Middle frontal gyrus (tissue), 1 donor: ENCODE data around the gene CYP24A1.

Experiments used
- DNase-seq: peaks from one replicate; pipeline ENCODE4 v3.0.0-alpha.2; 2015; ENCODE audit warnings: low spot score; ENCODE audit errors: extremely low spot score

Gene CYP24A1

GRCh38 chr20:54174457-54175175 is 830 bp upstream of the CYP24A1 start:
- DNase-seq, result no peak

- DNase-seq, result no peak
Observed at GRCh38 chr20:54172856-54173652, 732 bp downstream of the CYP24A1 start.

DNA sequence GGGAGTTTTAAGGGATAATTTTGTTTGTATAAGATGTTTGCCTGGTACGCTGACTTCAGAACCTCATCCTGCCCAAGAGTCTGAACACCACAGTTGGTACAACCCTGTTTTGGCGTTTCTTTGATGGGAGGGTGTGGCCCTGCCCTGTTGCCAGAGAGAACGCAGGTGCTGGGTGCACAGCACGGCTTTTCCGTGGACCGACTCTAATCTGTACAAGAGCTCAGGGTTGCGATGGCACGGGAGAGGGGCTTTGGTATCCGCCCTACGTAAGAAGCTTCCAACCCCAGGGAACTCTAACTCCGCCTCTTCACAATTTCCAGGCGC is 1.3 kb downstream of the CYP24A1 start:
- no peak for DNase-seq

DNA sequence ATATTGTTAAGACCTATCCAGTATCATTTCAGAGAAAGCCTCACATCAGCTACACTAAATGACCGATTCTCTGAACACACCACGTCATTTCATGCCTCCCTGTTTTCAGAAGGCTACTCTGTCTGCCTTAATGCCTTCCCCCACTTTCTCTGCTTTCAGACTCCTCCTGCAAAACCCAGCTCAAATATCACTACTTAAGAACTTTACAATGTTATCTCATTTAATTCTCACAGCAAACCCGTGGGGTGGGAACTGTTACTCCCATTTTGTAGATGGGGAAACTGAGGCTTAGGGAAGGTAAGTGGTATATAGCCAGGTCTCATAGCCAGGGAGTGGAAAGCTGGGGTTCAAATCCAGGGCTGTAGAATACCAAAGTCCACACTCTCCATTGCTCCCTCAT is 2.8 kb downstream of the CYP24A1 start:
- no peak for DNase-seq

DNA sequence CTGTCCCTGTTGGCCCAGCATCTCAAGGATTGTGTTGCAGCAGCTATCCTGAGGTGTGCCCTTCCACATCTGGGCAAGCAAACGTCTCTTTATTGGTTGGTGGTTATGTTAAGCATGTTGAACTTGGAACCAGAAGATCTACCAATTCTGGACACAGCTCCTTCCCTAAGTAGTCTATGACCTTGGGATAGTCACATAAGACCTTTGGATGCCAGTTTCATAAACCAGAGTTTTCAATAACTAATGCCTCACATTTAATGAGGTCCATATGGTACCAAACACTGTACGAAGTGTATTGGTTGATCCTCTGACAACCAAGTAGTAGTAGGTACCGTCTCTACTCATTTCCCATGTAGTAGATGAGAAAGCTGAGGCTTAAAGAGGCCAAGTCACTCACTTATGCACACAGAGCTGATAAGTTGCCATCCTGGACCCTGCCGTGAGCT is 3.7 kb downstream of the CYP24A1 start:
- no peak for DNase-seq

GRCh38 chr20:54168961-54169862 is 4.6 kb downstream of the CYP24A1 start:
- DNase-seq, result no peak

DNA sequence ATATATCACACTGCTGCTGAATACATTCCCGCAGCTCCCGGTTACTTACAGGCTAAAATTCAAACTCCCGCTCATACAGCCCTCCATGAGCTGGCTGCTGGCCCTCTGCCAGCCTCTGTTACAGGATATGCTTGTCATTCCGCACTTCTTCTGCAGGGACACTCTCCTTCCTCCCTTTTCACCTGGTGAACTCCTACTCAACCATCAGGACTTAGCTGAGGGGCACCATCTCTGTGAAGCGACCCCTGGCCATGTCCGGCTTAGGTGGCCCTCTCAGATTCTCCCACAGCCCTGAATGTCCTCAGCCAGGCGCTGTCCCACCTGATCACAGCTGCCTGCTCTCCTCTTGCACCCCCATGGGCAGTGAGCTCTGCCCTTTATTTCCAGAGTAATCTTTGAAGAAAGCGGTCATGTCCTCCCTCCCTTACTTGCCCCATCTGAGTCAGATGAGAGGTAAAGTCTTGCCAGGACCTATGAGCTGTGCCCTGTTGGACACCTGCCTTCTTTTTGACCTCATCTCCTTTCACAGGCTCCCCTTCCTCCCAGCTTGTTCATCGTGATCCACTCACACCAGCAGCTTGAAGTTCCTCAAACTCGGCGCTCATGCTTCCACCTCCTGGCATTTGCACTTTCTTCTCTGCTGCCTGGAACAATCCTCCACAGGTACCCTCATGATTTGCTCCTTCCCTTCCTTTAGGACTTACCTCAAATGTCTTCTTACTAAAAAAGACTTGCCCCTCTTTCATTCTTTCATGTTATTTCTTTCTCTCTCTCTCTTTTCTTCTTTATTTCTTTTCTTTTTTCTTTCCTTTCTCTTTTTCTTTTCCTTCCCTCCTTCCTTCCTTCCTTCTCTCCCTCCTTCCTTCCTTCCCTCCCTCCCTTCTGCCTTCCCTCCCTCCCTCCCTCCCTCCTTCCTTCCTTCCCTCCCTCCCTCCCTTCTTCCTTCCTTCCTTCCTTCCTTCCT is 5.6 kb downstream of the CYP24A1 start:
- DNase-seq, result no peak

DNA sequence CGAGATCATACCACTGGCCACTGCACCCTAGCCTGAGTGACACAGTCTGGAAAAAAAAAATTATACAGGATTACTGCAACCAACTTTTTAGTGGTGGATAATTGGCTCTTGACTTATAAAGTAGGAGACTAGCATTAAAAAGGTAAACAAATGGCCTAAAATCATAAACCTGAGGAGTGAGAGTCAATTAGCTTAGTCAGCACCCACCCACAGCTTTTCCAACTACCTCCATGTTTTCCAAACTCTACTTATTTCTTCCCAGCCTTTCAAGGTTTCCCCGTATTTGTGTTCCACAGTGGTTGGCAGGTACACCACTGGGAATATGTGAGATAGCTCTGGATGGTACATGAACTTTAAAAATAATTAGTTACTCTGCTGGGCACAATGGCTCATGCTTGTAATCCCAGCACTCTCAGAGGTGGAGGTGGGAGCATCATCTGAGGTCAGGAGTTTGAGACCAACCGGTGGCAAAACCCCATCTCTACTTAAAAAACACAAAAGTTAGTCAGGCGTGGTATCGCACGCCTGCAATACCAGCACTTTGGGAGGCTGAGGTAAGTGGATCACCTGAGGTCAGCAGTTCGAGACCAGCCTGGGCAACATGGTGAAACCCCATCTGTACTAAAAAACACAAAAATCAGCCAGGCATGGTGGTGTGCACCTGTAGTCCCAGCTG is 6.7 kb downstream of the CYP24A1 start:
- no peak for DNase-seq

GRCh38 chr20:54165803-54166202 is 8.0 kb downstream of the CYP24A1 start:
- no peak for DNase-seq

- no peak for DNase-seq
Observed at GRCh38 chr20:54165014-54165413, 8.8 kb downstream of the CYP24A1 start.

GRCh38 chr20:54163402-54163801 is 10.4 kb downstream of the CYP24A1 start:
- DNase-seq, result no peak

- DNase-seq, result no peak
Observed at GRCh38 chr20:54162378-54163009, 11.3 kb downstream of the CYP24A1 start.

GRCh38 chr20:54161821-54162149 is 12.0 kb downstream of the CYP24A1 start:
- DNase-seq, result no peak

DNA sequence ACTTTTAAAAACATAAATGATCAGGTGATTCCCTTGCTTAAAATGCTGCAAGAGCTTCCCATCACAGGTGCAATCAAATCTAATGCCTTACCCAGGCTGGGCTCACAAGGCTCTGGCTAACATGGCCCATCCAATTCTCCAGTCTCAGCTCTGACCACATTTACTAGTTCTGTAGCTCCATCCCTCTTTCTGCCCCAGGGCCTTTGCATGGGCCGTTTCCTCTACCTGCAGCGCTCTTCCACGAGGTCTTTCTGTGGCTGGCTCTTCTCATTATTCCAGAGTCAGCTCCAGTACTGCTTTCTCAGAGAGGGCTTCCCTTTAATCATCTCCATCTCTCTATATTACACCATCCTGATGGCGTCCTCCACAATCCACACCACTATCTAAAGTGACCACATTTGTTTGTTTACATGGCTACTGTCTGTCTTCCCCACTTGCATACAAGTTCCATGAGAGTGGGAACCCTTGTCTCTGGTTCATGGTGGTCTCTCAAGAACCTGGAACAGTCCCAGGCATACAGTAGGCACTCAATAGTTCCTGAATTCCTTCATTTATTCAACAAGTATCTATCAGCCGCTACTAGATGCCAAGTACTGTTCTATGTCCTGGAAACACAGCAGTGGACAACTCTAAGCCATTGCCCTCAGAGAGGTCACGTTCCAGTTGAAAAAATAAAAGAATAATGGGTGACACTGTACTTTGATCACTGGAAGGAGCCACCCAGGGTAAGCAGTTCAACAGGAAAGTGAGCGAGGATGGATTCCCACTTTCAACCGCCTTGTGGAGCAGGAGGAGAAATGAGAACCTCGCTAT is 12.6 kb downstream of the CYP24A1 start:
- DNase-seq, result no peak

DNA sequence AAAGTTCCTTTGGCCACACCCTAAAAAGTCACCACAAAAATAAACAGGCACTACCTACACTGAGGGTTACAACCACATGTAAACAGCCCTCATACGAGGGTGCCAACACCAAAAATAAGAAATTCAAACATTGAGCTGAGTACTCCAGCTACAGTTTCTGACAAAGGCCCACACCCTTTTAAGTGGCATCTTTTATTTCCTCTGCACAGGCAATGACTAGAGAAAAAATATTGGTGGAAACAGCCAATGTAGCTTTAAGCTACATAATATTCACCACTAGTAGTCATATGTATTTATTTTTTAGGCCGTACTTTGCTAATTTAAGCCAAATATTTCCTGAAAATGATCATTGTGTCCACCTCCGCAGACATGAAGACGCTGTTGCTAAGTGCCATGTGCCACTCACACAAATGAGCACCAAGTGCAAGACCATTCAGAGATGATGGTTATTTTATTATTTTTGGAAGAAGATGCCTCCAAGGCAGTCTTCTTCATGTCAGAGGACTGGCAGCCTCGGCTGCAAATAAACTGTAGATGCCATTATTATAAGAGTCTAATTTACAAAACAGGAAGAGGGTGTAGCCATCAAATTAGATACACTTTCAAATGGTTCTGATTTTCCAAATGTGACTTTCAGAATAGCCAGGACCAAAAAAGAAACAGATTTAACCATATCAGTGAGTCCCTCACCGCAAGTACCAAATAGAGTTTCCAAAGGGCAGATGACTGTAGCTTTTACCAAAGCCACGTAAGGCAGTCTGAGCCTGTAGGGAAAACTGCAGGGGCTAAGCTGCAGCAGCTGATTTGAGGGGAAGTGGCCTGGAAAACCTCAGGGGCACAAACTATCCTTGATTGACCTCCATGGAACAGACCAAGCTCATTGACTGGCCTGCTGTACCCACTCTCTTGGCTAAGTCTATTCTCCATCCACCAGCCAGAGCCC is 13.4 kb downstream of the CYP24A1 start:
- no peak for DNase-seq

- no peak for DNase-seq
Observed at GRCh38 chr20:54158856-54159418, 14.8 kb downstream of the CYP24A1 start.

- DNase-seq, result no peak
Observed at GRCh38 chr20:54158226-54158625, 15.6 kb downstream of the CYP24A1 start.
